GM18858 (cell line): ENCODE results near the gene EXOC2.

ENCODE experiments used
- ATAC-seq: cut with Tn5 transposase; IDR thresholded peaks from one replicate; pipeline ENCODE4 v1.9.1; 2021; ENCODE audit not compliant: unreplicated experiment

The EXOC2 gene

GRCh38 chr6:448296-449056, 244.5 kb downstream of the EXOC2 start:
- ATAC-seq: no peak

- no peak for ATAC-seq
Observed at GRCh38 chr6:447381-448165, 245.4 kb downstream of the EXOC2 start.

GRCh38 chr6:446418-447366, 246.2 kb downstream of the EXOC2 start:
- ATAC-seq: no peak

GRCh38 chr6:445571-446417, 247.1 kb downstream of the EXOC2 start:
- no peak for ATAC-seq

- ATAC-seq: no peak
Observed at GRCh38 chr6:444653-445275, 248.2 kb downstream of the EXOC2 start.

- no peak for ATAC-seq
Observed at GRCh38 chr6:443621-444159, 249.2 kb downstream of the EXOC2 start.

GRCh38 chr6:441126-441920, 251.6 kb downstream of the EXOC2 start:
- ATAC-seq: no peak

GRCh38 chr6:439641-440167, 253.2 kb downstream of the EXOC2 start:
- no peak for ATAC-seq

- ATAC-seq: no peak
Observed at GRCh38 chr6:438634-439170, 254.2 kb downstream of the EXOC2 start.

GRCh38 chr6:437037-437392, 255.9 kb downstream of the EXOC2 start:
- no peak for ATAC-seq

- no peak for ATAC-seq
Observed at GRCh38 chr6:436308-437036, 256.5 kb downstream of the EXOC2 start.

- ATAC-seq: no peak
Observed at GRCh38 chr6:435441-436307, 257.3 kb downstream of the EXOC2 start.
